Epidermal melanocyte (primary cell): ENCODE data around the gene CPT1B.
A peak's percentile ranks its signal among the peaks of the same experiment; 100 is the strongest.

Source experiments
- DNase-seq: peaks from one replicate; pipeline ENCODE4 v3.0.0; 2011; ENCODE audit warnings: low spot score; ENCODE audit not compliant: insufficient read length

CPT1B gene

DNA sequence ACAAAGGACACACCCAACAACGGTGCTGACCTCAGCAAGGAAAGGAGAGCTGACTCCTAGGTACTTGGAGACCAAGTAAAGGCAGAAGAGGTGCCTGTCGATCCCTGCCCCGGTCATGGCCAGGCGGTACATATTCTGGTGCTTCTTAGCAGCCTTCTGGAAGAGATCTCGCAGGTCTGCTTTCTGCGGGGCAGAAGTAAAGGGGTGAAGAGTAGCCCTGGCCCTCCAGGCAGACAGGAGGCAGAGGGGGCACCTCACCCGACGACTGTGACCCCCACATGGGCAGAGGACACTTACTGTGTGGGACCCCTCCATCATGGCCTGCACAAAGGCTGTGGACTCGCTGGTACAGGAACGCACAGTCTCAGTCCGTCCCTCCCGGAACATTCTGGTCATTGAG, 7.4 kb downstream of the CPT1B start:
- no peak for DNase-seq

DNA sequence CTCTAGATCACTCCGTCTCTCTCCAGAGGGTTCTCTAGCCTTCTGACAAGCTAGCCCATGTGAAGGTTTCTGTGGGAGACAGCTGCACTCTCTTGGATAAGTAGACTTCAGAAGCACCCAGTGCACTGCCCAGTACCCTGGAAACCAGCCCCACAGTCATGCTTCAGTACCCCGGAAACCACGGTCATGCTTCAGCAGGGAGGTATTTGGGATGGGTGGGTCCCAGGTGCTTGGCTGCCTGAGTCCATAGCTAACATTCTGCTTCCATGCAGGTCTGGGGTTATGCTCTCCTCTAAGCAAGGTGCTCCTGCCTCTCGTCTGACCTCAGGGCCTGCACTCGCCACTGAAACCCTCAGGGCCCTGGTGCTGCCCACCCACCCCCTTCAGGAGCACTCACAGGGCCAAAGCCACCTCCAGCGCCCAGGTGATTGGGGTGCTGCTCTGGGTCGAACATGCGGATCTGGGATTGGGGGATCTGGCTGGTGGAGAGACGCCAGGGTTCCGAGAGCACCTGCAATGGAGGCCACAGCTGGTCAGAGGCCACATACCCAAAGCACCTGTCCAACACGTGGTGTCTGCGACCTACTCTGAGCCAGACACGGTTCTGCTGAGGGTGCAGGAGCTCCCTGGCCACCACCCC, 8.2 kb downstream of the CPT1B start:
- DNase-seq, result no peak

DNA sequence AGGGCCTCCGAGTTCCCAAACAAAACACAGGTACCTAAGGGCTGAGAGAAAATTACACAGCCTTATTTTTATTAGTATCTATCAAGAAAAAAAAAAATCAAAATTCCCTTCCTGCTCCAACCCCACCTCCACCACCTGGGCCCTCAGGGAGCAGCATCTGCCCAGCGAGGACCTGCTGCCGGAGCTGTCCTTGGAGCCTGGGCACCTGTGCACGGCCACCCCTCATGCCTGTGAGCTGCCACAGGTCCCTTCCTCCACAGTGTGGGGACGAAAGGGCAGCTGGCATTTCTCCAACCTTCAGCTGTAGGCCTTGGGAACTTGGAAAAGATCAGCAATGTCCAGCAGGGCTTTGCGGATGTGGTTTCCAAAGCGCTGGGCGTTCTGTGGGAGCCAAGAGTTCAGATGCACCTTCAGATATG, 9.2 kb downstream of the CPT1B start:
- no peak for DNase-seq

DNA sequence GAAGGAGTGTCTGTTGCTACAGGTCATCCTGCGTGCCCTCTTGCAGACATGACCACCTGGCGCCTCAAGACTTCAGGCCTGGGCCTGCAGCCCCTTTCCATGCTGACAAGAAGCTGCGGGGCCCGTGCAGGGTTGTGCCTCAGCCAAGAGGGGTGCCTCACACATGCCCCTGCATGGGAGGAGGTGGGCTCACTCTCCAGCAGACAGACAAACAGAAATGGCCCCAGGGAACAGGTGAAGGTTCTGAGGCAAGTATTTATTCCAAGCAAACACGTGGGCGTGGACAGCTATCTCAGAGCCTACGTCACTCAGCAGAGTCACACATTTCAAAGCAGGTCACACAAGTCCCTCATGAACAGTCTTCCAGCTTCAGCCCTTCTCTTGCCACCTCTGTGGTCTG, 9.6 kb downstream of the CPT1B start:
- DNase-seq, result no peak

DNA sequence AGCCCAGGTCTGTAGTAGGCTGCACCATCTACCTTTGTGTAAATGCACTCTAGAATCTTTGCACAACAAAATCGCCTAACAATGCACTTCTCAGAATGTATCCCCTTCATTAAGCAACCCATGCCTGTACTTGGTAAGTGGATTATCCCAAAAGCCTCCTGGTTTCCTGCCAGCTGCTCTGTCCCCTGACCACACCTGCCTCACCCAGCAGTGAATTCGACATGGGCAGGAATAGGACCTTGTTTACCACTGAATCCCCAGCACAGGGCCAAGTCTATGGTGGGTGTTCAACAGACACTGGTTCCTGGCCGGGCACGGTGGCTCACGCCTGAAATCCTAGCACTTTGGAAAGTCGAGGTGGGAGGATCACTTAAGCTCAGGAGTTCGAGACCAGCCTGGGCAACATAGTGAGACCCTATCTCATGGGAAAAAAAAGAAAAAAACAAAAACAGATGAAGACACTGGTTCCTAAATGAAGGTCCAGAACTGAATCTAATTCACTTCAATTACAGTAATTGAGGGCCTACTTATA, 10.4 kb downstream of the CPT1B start:
- no peak for DNase-seq

DNA sequence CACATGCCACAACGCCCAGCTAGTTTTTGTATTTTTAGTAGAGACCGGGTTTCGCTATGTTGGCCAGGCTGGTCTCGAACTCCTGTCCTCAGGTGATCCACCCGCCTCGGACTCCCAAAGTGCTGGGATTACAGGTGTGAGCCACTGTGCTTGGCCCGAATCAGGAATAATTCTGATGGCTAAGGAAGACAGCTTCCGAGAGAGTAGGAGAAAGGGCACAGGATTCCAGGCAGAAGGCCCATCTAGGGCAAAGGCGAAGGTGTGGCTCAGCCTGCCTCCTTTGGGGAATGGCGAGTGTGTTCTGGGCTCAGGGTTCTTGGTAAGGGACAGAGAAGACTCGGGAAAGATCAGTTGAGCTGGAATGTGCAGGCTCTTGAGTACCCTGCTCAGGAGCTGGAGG, 13.9 kb downstream of the CPT1B start:
- no peak for DNase-seq

DNA sequence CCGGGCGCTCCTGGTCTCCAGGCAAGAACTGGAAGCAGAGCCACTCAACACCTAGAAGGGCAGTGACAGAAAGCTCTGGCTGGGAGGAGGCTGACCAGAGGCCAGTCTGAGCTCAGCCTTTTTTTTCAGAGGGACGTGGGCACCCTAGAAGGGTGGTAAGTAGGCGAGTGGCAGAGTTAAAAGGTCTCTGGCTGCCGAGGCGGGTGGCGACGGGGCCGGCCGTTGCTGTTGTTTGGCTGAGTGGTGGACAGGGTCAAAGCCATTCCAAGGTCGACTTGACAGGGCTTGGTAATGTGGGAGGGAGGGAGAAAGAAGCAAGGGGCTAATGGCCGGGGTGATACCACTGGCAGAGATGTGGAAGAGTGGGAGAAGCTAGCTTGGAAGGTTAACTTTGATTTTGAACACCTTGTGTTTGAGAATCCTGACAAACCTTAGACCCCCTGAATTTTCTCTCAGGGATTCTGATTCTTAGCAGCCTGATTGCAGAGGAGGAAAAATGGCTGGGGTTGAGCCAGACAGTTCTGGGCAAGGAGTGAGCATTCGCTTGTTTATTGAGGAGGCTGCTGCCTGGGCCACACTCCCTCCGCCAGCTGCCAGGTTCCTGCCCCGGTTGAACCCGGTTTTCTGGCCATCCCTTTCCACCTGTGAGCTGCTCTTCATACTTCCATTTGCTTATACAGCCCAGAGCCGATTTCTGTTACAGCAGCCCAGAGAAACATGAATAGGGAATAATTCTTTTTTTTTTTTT, 14.6 kb downstream of the CPT1B start:
- DNase-seq, result no peak

DNA sequence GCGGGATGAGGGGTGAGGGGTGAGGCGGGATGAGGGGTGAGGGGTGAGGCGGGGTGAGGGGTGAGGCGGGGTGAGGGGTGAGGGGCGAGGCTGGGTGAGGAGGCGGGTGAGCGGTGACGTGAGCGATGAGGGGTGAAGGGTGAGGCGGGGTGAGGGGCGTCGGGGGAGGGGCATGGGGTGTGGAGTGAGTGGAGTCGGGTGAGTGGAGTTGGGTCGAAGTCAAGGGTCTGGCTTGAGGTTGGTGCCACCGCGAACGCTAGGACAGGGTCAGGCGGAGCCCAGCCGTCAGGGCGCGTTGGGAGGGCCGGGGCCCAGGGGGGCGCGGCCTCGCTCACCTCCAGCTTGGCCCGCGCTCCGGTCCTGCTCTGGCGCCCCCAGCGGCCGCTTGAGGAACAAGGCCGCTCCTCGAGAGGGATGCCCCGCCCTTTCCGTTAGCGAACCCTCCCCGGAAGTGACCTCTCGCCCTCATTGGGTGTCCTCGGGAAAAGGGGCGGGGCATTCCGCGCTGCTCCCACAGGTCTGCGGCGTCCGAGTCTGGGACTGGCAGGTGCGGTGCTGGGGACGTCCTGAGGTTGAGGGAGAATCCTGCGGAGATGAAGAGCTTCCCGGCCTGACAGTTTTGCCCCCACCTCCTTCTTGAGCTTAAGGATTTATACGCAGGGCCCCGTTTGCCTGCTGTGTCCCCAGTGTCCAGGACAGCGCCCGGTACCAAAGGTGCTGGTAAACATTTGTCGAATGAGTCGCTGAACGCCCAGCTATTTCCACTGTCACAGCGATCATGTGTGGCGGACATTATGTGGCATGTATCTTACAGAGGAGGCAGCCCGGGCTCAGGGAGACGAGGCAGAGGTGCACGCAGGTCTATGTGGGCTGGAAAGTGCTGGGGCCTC, 15.5 kb downstream of the CPT1B start, which contains the start of gene SYCE3:
Gene SYCE3, minus strand, starts transcription at position 397 of the 890 bp plus-strand sequence. CDS start 6,514 bp downstream, outside the sequence.
- DNase-seq, result peak; percentile 94

DNA sequence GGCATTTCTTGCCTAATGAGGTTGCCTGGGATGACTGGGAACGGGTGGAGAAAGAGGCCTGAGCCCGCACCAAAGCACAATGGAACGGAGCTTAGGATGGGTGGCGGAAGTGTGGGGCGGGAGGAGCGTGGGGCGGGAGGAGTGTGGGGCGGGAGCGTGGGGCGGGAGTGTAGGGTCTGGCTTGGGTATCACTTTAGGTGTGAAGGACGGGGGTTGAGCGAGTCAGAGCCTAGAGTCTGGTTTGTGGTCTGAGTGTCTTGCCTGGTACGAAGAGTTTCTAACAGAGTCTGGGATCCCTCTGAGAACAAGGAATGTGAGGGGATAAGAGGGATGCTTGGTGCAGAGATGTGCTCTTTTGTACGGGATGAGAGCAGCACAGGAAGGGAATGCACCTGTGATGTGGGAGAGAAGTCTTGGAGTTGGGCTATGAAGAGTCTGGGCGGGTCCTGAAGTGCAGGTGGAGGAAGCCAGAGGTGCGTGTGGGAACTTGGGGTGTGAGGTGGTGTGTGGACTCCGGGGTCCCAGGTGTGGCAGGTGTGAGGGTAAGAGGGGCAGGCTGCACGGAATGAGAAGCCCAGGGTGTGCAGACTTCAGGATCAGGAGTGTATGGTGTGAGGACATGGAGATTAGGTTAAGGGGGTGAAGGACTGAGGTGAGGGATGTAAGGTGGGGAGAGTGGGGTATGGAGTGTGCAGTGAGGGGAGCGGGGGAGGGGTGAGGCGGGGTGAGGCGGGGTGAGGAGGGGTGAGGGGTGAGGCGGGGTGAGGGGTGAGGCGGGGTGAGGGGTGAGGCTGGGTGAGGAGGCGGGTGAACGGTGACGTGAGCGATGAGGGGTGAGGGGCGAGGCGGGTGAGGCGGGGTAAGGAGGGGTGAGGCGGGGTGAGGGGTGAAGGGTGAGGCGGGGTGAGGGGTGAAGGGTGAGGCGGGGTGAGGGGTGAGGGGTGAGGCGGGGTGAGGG, 16.5 kb downstream of the CPT1B start:
- no peak for DNase-seq

DNA sequence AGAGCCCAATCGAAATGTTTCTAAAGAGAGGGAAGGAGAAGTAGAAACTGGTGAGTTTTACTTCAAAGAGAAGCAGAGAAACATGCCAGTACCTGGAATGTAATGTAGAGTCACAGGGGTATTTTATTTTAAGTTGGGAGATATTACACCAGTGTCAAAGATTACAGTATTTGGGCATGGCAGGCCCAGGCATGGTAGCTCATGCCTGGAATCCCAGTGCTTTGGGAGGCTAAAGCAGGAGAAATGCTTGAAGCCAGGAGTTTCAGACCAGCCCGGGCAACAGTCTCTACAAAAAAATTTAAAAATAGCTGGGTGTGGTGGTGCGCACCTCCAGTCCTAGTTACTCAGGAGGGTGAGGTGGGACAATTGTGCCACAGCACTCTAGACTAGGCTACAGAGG, 18.2 kb downstream of the CPT1B start:
- DNase-seq, result no peak

DNA sequence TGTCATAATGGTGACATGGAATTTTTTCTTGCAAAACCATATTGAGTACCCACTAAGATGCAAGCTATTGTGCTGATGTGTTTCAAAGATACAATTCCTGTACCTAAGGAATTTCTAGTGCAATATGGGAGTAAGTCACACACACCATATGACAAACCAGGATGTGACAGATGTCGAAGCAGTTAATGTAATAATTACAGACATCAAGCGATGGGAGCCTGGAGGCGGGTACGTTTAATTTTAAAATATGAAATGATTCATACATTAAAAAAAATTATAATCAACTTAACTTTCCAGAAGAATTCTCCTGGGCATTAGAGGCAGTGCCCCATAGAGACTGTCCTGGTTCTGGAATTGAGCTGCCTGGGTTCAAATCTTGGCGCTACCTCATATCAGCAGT, 21.5 kb downstream of the CPT1B start:
- DNase-seq, result no peak

DNA sequence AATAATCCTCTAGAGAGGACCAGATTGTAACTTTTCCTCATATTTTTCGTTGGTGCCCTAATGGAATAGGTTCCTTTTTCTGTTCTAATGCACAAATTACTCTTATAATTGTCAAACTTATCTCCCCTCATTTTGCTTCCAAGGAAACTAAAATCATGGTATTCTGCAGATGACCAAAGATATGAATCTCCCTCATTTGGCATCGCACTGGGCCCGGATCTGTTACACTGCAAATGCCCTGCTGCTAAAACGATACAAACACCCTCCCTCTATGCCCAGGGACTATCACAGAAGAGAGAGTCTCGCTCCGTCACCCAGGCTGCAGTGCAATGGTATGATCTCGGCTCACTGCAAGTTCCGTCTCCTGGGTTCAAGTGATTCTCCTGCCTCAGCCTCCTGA, 24.9 kb downstream of the CPT1B start:
- no peak for DNase-seq

DNA sequence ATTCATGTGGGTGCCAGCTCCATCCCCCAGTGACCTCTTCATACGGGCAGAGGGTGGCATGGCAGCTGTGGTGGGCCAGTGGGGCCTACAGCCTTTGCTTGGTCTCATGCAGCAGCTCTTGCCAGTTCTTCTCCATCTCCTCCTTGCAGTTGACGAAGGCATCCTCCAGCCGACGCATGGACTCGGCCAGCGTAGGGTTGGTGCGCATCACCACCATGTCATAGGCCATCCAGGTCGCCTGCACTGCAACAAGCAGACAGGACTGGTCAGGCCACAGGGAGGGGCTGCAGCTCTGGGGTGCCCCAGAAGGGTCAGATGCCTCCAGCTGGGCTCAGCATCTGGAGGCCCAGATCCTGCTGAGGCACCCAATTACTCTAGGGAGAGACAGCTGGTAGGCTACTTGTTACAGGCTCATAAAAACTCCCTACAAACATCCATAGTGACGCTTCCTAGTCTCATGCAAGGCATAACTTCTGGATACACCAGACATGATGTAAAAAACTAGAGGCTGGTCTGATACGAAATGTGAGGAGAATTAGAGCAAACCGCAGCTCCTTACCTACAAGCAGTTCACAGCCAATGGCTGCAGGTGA, 27.0 kb downstream of the CPT1B start:
- no peak for DNase-seq

DNA sequence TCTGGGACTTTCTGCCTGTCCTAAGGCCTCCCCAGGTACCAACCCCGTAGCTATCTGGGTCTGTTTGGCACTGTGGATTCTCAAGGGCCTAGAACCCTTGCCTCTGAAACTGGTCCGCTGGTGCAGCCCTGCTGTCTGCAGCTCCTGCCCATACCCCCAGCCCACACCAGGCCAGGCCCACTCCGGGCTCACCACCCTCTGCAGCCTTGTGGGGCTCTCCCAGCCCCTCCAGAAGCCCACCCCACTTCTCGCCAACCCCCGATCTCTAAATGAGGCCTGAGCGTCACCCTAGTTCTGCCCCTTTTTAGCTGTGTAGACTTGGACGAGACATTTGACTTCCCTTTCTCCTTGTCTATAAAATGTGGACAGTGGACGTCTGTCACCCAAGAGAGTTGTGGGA, 27.8 kb downstream of the CPT1B start:
- no peak for DNase-seq

DNA sequence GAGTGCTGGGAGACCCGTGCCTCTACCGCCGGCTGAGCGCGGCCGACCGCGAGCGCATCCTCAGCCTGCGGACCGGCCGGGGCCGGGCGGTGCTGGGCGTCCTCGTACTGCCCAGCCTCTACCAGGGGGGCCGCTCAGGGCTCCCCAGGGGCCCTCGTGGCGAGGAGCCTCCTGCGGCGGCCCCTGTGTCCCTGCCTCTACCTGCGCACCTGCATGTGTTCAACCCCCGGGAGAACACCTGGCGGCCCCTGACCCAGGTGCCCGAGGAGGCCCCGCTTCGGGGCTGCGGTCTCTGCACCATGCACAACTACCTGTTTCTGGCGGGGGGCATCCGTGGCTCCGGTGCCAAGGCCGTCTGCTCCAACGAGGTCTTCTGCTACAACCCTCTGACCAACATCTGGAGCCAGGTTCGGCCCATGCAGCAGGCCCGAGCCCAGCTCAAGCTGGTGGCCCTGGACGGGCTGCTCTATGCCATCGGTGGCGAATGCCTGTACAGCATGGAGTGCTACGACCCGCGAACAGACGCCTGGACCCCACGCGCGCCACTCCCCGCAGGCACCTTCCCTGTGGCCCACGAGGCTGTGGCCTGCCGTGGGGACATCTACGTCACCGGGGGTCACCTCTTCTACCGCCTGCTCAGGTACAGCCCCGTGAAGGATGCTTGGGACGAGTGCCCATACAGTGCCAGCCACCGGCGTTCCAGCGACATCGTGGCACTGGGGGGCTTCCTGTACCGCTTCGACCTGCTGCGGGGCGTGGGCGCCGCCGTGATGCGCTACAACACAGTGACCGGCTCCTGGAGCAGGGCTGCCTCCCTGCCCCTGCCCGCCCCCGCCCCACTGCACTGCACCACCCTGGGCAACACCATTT, 29.1 kb downstream of the CPT1B start:
- no peak for DNase-seq

DNA sequence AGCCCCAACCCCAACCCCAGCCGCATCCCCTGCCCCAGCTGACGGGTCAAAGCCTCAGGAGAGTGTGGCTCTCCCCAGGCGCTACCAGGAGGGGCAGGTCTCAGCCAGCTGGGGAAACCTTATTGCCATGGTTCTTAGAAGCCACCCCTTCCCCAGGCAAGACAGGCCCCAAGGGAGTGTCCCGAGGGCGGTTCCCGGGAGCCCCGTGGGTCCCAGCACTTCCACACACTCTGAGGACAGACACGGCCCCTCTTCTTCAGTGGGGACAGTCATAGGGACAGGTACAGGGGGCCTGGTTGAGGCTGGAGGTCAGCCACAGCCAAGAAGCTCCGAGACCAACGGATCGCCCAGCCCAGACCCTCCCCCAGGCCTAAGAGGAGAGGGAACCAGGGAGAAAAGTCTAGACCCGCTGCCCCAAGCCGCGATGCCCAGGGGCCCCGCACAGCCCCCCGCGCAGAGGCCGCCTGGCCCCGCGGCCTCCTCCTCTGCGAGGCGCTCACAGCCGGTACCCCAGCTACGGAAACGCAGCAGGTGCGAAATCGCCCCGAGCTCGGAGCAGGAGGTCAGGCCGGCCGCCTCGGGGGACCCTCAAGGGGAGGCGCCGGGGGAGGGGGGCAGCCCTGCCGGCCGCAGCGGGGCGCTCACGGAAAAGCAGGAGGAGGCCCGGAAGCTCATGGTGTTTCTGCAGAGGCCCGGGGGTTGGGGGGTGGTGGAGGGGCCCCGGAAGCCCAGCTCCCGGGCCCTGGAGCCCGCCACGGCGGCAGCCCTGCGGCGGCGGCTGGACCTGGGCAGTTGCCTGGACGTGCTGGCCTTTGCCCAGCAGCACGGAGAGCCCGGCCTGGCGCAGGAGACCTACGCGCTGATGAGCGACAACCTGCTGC, 29.9 kb downstream of the CPT1B start:
- DNase-seq, result peak; percentile 24

DNA sequence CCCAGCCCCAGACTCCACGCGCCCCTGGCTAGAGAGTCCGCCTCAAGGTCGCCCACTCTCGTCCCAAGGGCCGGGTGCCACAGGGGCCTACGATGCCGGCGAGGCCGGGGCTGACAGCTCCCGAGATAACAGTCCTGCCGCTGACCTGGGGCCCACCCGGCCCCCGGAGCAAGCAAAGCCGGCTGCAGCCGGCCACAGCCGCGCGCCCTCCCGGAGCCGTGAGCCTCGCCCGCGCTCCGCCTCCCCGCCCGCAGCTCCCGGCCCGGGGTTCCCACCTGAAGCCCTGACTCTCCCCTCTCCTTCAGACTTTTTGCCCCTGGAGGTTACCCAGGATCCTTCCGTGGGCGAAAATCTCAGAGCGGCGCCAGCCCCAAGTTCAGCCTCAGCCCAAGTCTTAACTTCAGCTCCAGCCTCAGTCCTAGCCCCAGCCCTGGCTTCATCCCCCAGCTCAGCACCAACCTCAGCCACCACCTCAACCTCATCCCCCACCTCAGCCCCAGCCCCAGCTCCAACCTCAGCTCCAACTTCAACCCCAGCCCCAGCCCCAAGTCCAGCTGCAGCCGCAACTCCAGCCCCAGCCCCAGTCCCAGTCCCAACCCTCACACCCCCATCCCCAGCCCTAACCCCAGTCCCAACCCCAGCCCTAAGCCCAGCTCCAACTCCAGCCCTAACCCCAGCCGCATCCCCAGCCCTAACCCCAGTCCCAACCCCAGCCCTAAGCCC, 30.8 kb downstream of the CPT1B start:
- DNase-seq, result no peak
